Measurements from ENCODE around the gene SVOPL. TPM values are rescaled to one million over a fixed set of nuclear protein-coding genes. Genes with fewer than 3 reads are reported as not detected.

The SVOPL gene
- total and polyA plus RNA-seq, 4 donors, result 0.33 TPM; not detected in 3

- WGBS, result 93% methylated on average over 5 of the region's 5 CpGs
- Histone ChIP-seq H3K27me3 (ENCODE audit: control insufficient read depth in 4 of 4, insufficient read depth in 4 of 4, low read length in 3 of 4) (no peaks in the 10 kb centered on the region), H3K4me1 (ENCODE audit: control insufficient read depth in 4 of 4, insufficient read depth in 4 of 4, low read length in 3 of 4) (no peaks in the 10 kb centered on the region), H3K36me3 (ENCODE audit: control insufficient read depth in 4 of 4, insufficient read depth in 3 of 4, low read depth in 1 of 4, low read length in 3 of 4) (no peaks in the 10 kb centered on the region), H3K9ac (ENCODE audit: low read depth in 1 of 2, low read length in 2 of 2) (no peak overlapping the region), H3K9me3 (ENCODE audit: control insufficient read depth in 4 of 4, low read length in 3 of 4) (no peaks in the 10 kb centered on the region), H3K4me3 (ENCODE audit: low read depth in 1 of 3, low read length in 3 of 3) (no peak overlapping the region), H3K27ac (ENCODE audit: low read depth in 1 of 2, low read length in 2 of 2) (no peak overlapping the region)
- no peak for TF ChIP-seq TAF1 (conservative IDR thresholded peaks at IDR 0.05)
- no peak for TF ChIP-seq NR2F2 (IDR thresholded peaks at IDR 0.05)
- no peak for TF ChIP-seq HNF4A (conservative IDR thresholded peaks at IDR 0.05)
- TF ChIP-seq EGR1 (IDR thresholded peaks at IDR 0.05; ENCODE audit: low read depth in 2 of 2), result no peak
- TF ChIP-seq CTCF (IDR thresholded peaks at IDR 0.05; ENCODE audit: low read depth, low read length, missing input control), result no peak
- TF ChIP-seq, protein P1, sequence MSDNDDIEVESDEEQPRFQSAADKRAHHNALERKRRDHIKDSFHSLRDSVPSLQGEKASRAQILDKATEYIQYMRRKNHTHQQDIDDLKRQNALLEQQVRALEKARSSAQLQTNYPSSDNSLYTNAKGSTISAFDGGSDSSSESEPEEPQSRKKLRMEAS (IDR thresholded peaks at IDR 0.05), result no peak
- no peak for DNase-seq (ENCODE audit: low spot score)
These were observed 21.4 kb downstream of the SVOPL start for GRCh38 chr7:138679793-138680192.

- no peak overlapping the region for H3K9ac ChIP-seq (ENCODE audit: low read depth in 1 of 2, low read length in 2 of 2)
- no peak for DNase-seq (ENCODE audit: low spot score)
- no peak overlapping the region for H3K4me3 ChIP-seq (ENCODE audit: low read depth in 1 of 3, low read length in 3 of 3)
- peaks cover 0 to 3% (median 0%) of the 10 kb centered on the region in 4 donors for H3K4me1 ChIP-seq (ENCODE audit: control insufficient read depth in 4 of 4, insufficient read depth in 4 of 4, low read length in 3 of 4)
- H3K9me3 ChIP-seq (ENCODE audit: control insufficient read depth in 4 of 4, low read length in 3 of 4), result no peaks in the 10 kb centered on the region
- TF ChIP-seq FOXA2 (IDR thresholded peaks at IDR 0.05) (no peak), HNF4A (conservative IDR thresholded peaks at IDR 0.05) (no peak), TAF1 (conservative IDR thresholded peaks at IDR 0.05) (no peak)
- TF ChIP-seq, protein P2, sequence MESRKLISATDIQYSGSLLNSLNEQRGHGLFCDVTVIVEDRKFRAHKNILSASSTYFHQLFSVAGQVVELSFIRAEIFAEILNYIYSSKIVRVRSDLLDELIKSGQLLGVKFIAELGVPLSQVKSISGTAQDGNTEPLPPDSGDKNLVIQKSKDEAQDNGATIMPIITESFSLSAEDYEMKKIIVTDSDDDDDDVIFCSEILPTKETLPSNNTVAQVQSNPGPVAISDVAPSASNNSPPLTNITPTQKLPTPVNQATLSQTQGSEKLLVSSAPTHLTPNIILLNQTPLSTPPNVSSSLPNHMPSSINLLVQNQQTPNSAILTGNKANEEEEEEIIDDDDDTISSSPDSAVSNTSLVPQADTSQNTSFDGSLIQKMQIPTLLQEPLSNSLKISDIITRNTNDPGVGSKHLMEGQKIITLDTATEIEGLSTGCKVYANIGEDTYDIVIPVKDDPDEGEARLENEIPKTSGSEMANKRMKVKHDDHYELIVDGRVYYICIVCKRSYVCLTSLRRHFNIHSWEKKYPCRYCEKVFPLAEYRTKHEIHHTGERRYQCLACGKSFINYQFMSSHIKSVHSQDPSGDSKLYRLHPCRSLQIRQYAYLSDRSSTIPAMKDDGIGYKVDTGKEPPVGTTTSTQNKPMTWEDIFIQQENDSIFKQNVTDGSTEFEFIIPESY (IDR thresholded peaks at IDR 0.05), result no peak
- H3K27ac ChIP-seq (ENCODE audit: low read depth in 1 of 2, low read length in 2 of 2), result no peak overlapping the region
- no peaks in the 10 kb centered on the region for H3K27me3 ChIP-seq (ENCODE audit: control insufficient read depth in 4 of 4, insufficient read depth in 4 of 4, low read length in 3 of 4)
- H3K36me3 ChIP-seq (ENCODE audit: control insufficient read depth in 4 of 4, insufficient read depth in 3 of 4, low read depth in 1 of 4, low read length in 3 of 4), result no peaks in the 10 kb centered on the region
These were observed 30.6 kb downstream of the SVOPL start for GRCh38 chr7:138670594-138670993.

DNA sequence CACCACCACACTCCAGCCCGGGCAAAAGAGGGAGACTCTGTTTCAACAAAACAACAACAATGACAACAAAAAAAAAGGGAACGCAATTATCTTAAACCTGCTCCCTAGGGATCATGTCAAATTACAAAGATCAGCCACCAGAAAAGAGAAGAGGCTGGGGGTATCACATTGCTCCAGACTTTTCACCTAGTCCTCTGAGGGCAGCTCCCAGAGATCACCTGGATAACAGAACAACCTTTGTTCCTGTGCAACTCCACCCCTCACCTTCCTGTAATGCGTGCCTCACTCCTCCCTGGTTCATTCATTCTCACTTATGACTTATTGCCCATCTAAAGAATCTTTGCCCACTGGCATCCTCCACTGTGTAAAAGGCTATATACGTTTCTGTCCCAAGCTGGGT, 31.8 kb downstream of the SVOPL start:
- Histone ChIP-seq H3K36me3 (ENCODE audit: control insufficient read depth in 4 of 4, insufficient read depth in 3 of 4, low read depth in 1 of 4, low read length in 3 of 4) (no peaks in the 10 kb centered on the region), H3K27ac (ENCODE audit: low read depth in 1 of 2, low read length in 2 of 2) (no peak overlapping the region), H3K27me3 (ENCODE audit: control insufficient read depth in 4 of 4, insufficient read depth in 4 of 4, low read length in 3 of 4) (no peaks in the 10 kb centered on the region), H3K9me3 (ENCODE audit: control insufficient read depth in 4 of 4, low read length in 3 of 4) (no peaks in the 10 kb centered on the region), H3K4me1 (ENCODE audit: control insufficient read depth in 4 of 4, insufficient read depth in 4 of 4, low read length in 3 of 4) (peaks cover 0 to 3% (median 1%) of the 10 kb centered on the region in 4 donors), H3K4me3 (ENCODE audit: low read depth in 1 of 3, low read length in 3 of 3) (no peak overlapping the region), H3K9ac (ENCODE audit: low read depth in 1 of 2, low read length in 2 of 2) (no peak overlapping the region)
- 61% methylated on average over 4 of the region's 4 CpGs for WGBS
- no peak for TF ChIP-seq EGR1 (IDR thresholded peaks at IDR 0.05; ENCODE audit: low read depth in 2 of 2)
- no peak for TF ChIP-seq GABPA (IDR thresholded peaks at IDR 0.05 in 1 of 2, conservative IDR thresholded peaks at IDR 0.05 in 1 of 2)
- DNase-seq (ENCODE audit: low spot score), result no peak

GRCh38 chr7:138668946-138669345, 32.2 kb downstream of the SVOPL start:
- Histone ChIP-seq H3K9ac (ENCODE audit: low read depth in 1 of 2, low read length in 2 of 2) (no peak overlapping the region), H3K36me3 (ENCODE audit: control insufficient read depth in 4 of 4, insufficient read depth in 3 of 4, low read depth in 1 of 4, low read length in 3 of 4) (no peaks in the 10 kb centered on the region), H3K27ac (ENCODE audit: low read depth in 1 of 2, low read length in 2 of 2) (no peak overlapping the region), H3K27me3 (ENCODE audit: control insufficient read depth in 4 of 4, insufficient read depth in 4 of 4, low read length in 3 of 4) (no peaks in the 10 kb centered on the region), H3K9me3 (ENCODE audit: control insufficient read depth in 4 of 4, low read length in 3 of 4) (no peaks in the 10 kb centered on the region), H3K4me1 (ENCODE audit: control insufficient read depth in 4 of 4, insufficient read depth in 4 of 4, low read length in 3 of 4) (peaks cover 0 to 3% (median 2%) of the 10 kb centered on the region in 4 donors), H3K4me3 (ENCODE audit: low read depth in 1 of 3, low read length in 3 of 3) (no peak overlapping the region)
- WGBS, result 88% methylated on average over 3 of the region's 3 CpGs
- DNase-seq (ENCODE audit: low spot score), result no peak
- TF ChIP-seq, protein P3, sequence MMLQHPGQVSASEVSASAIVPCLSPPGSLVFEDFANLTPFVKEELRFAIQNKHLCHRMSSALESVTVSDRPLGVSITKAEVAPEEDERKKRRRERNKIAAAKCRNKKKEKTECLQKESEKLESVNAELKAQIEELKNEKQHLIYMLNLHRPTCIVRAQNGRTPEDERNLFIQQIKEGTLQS (IDR thresholded peaks at IDR 0.05), result no peak
- TF ChIP-seq SP1 (IDR thresholded peaks at IDR 0.05) (no peak), HNF4G (IDR thresholded peaks at IDR 0.05) (no peak), EGR1 (IDR thresholded peaks at IDR 0.05; ENCODE audit: low read depth in 2 of 2) (no peak), GABPA (IDR thresholded peaks at IDR 0.05 in 1 of 2, conservative IDR thresholded peaks at IDR 0.05 in 1 of 2) (no peak), NR2F2 (IDR thresholded peaks at IDR 0.05) (no peak), JUND (IDR thresholded peaks at IDR 0.05) (no peak), FOXA1 (IDR thresholded peaks at IDR 0.05) (no peak), TAF1 (conservative IDR thresholded peaks at IDR 0.05) (no peak), RAD21 (IDR thresholded peaks at IDR 0.05) (no peak), YY1 (IDR thresholded peaks at IDR 0.05) (no peak)
- TF ChIP-seq, protein P2 (IDR thresholded peaks at IDR 0.05), result no peak

Data from liver (tissue), 9 donors.